Activated CD8-positive, alpha-beta T cell treated with anti-CD3 and anti-CD28 coated beads for 36 hours (primary cell): ENCODE results near the gene SLC24A3. TPM values are rescaled to one million over a fixed set of nuclear protein-coding genes. Genes with fewer than 3 reads are reported as not detected.

Experiments used
- ATAC-seq: fragments of 200-7000 bp; cut with Tn5 transposase; one replicate; pipeline ENCODE4 v1.10.0; 2021; ENCODE audit warnings: mild to moderate bottlenecking, moderate library complexity
- CTCF ChIA-PET: fragments of 350-600 bp; sonication (Branson Sonifier 250); formaldehyde crosslinking; loops from one replicate; lab custom pipeline; 2021; ENCODE audit warnings: antibody characterized with exemption; lab: Charles Lee
- POLR2A ChIA-PET: fragments of 350-600 bp; sonication (Branson Sonifier 250); formaldehyde crosslinking; loops from one replicate; lab custom pipeline; 2021; ENCODE audit warnings: antibody characterized with exemption; lab: Charles Lee
- DNase-seq: peaks from one replicate; pipeline ENCODE4 v3.0.0-alpha.2; 2020
- H3K27ac Mint-ChIP-seq: one replicate; pipeline ENCODE4 v1.8.0; 2021; ENCODE audit warnings: mild to moderate bottlenecking, mixed read lengths
- H3K27me3 Mint-ChIP-seq: one replicate; pipeline ENCODE4 v1.8.0; 2021; ENCODE audit warnings: mixed read lengths
- H3K36me3 Mint-ChIP-seq: one replicate; pipeline ENCODE4 v1.8.0; 2021; ENCODE audit warnings: low read depth, mixed read lengths
- H3K4me1 Mint-ChIP-seq: one replicate; pipeline ENCODE4 v1.8.0; 2021; ENCODE audit warnings: low read depth, mixed read lengths
- H3K4me3 Mint-ChIP-seq: one replicate; pipeline ENCODE4 v1.8.0; 2021; ENCODE audit warnings: mild to moderate bottlenecking, moderate library complexity, mixed read lengths
- H3K9me3 Mint-ChIP-seq: one replicate; pipeline ENCODE4 v1.8.0; 2021; ENCODE audit warnings: mixed read lengths
- intact Hi-C: fragments of 100-400 bp; cut with micrococcal nuclease; formaldehyde crosslinking; loops from one replicate; pipeline ENCODE4 v1.10.0; 2022
- total RNA-seq, 2 experiments: library from RNA; stranded (reverse); gene quantifications; one replicate each; pipeline ENCODE4 v1.2.3, GENCODE V29; 2021
- TF ChIP-seq, protein P1 (sequence below): fragments of 200-600 bp; IDR thresholded peaks from one replicate; pipeline ENCODE4 v1.8.0; 2022; ENCODE audit warnings: antibody characterized with exemption, mild to moderate bottlenecking

Gene SLC24A3
- total RNA-seq, 2 experiments from 2014 or later = not detected

- no peaks in the 10 kb centered on the region for H3K36me3 Mint-ChIP-seq
- intact Hi-C loops = no loop called here
- H3K27ac Mint-ChIP-seq = no peak overlapping the region
- TF ChIP-seq, protein P1, sequence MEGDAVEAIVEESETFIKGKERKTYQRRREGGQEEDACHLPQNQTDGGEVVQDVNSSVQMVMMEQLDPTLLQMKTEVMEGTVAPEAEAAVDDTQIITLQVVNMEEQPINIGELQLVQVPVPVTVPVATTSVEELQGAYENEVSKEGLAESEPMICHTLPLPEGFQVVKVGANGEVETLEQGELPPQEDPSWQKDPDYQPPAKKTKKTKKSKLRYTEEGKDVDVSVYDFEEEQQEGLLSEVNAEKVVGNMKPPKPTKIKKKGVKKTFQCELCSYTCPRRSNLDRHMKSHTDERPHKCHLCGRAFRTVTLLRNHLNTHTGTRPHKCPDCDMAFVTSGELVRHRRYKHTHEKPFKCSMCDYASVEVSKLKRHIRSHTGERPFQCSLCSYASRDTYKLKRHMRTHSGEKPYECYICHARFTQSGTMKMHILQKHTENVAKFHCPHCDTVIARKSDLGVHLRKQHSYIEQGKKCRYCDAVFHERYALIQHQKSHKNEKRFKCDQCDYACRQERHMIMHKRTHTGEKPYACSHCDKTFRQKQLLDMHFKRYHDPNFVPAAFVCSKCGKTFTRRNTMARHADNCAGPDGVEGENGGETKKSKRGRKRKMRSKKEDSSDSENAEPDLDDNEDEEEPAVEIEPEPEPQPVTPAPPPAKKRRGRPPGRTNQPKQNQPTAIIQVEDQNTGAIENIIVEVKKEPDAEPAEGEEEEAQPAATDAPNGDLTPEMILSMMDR = no peak
- CTCF ChIA-PET = no interaction called here
- ATAC-seq (no peak), DNase-seq (no peak)
- H3K4me3 Mint-ChIP-seq = no peak overlapping the region
- H3K27me3 Mint-ChIP-seq = no peaks in the 10 kb centered on the region
- no peaks in the 10 kb centered on the region for H3K4me1 Mint-ChIP-seq
- no peaks in the 10 kb centered on the region for H3K9me3 Mint-ChIP-seq
- POLR2A ChIA-PET = no interaction called here
Observed at GRCh38 chr20:19723051-19723450, 510.6 kb downstream of the SLC24A3 start.

GRCh38 chr20:19723813-19724430, 511.5 kb downstream of the SLC24A3 start:
- no peaks in the 10 kb centered on the region for H3K9me3 Mint-ChIP-seq
- H3K4me3 Mint-ChIP-seq = no peak overlapping the region
- no peaks in the 10 kb centered on the region for H3K27me3 Mint-ChIP-seq
- CTCF ChIA-PET = no interaction called here
- DNase-seq (no peak), ATAC-seq (no peak)
- no peaks in the 10 kb centered on the region for H3K36me3 Mint-ChIP-seq
- intact Hi-C loops = no loop called here
- TF ChIP-seq, protein P1 = no peak
- no peak overlapping the region for H3K27ac Mint-ChIP-seq
- POLR2A ChIA-PET = no interaction called here
- H3K4me1 Mint-ChIP-seq = no peaks in the 10 kb centered on the region

DNA sequence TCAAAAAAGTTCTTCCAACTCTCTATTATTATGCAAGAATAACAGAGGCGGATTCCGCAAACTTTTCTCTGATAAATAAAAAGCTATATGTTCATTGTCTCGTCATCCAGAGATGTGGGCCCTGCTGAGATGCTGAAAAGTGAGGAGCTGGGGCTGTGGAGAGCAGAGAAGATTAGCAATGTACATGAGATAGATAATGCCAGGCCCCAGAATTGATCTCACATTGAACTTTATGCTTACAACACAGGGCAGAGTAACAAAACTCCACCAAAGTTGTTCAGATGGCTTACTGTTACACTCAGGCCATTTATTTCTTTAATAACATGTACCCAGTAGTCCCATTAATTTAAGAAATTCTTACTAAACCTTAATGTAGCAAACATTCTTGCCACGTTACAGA, 512.9 kb downstream of the SLC24A3 start:
- ATAC-seq = no peak
- H3K4me1 Mint-ChIP-seq = no peaks in the 10 kb centered on the region
- POLR2A ChIA-PET = no interaction called here
- CTCF ChIA-PET = no interaction called here
- no peak overlapping the region for H3K27ac Mint-ChIP-seq
- H3K4me3 Mint-ChIP-seq = no peak overlapping the region
- no peaks in the 10 kb centered on the region for H3K9me3 Mint-ChIP-seq
- DNase-seq = no peak
- intact Hi-C loops = no loop called here
- TF ChIP-seq, protein P1 = no peak
- no peaks in the 10 kb centered on the region for H3K27me3 Mint-ChIP-seq
- H3K36me3 Mint-ChIP-seq = no peaks in the 10 kb centered on the region

DNA sequence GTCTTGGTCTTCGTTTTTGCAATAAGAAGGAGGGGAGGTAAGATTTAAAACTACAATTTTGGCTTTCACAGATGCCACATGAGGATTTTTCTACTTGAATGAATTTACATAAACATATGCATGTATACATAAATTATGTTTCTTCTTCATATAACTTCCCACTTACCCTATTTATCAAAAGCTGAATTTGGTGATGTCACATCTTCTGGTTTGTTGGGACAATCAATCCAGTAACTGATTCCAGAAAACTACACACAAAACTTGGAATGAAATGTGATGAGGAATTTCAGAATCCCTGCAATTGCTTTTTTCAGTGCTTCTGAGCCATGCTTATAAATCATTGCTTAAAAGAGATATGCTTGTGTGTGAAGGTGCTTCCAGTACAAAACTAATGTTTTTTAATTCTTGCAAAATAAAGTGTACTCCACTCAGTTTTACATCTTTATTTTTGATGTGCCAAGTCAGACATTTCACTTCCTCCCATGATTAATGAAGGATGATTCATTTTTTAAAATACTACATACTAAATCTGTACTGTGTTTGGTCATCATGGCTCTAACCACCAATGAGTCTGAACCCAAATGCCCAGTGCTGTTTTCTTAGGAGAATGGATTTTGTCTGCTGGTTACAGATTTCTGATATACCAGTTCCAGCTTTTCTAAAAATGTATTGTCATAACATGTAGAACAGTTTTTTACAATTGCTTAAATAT, 513.5 kb downstream of the SLC24A3 start:
- no peak overlapping the region for H3K4me3 Mint-ChIP-seq
- TF ChIP-seq, protein P1 = no peak
- POLR2A ChIA-PET = no interaction called here

DNA sequence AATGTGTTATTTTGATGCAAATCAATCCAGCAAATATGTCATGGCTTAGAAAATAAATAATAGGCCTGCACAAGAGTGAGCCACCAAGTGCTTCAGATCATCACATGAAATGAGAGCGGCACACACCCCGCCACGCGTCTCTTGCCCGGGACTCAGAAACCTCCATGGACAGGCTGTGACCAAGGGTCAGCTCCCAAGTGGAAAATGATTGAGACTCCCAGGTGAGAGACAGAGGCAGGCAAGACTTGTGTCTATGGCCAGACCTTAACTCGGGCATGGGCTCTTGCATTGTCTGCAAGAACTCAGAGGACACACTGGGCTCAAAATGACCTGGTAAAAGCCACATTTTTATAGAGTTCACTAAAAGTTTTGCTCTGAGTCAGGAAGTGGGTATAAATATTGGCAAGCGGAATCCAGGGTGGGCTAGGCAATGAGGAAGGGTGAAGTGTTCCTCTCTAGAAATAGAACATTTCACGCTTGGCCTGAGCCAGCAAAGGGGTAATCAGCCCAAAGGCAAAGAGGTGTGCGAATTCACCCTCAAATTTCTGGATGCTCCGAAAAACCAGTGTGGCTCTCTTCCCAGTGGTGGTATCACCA, 514.9 kb downstream of the SLC24A3 start:
- no peak overlapping the region for H3K27ac Mint-ChIP-seq
- intact Hi-C loops = no loop called here

More for the DNA sequence above, 513.5 kb downstream of the SLC24A3 start:
- no peaks in the 10 kb centered on the region for H3K9me3 Mint-ChIP-seq
- H3K4me1 Mint-ChIP-seq = no peaks in the 10 kb centered on the region
- no peak for ATAC-seq
- H3K27ac Mint-ChIP-seq = no peak overlapping the region
- H3K36me3 Mint-ChIP-seq = no peaks in the 10 kb centered on the region
- CTCF ChIA-PET = no interaction called here
- no peak for DNase-seq
- H3K27me3 Mint-ChIP-seq = no peaks in the 10 kb centered on the region
- intact Hi-C loops = no loop called here

More for the DNA sequence above, 514.9 kb downstream of the SLC24A3 start:
- ATAC-seq = no peak
- Mint-ChIP-seq H3K4me3 (no peak overlapping the region), H3K9me3 (no peaks in the 10 kb centered on the region), H3K36me3 (no peaks in the 10 kb centered on the region), H3K4me1 (no peaks in the 10 kb centered on the region), H3K27me3 (no peaks in the 10 kb centered on the region)
- POLR2A ChIA-PET = no interaction called here
- DNase-seq = no peak
- CTCF ChIA-PET = no interaction called here
- TF ChIP-seq, protein P1 = no peak
